Mammary epithelial cell (primary cell): ENCODE results near the gene SLC35B4.

Experiments used
- CTCF ChIP-seq, 2 donors: IDR thresholded peaks in 1 of 2; conservative IDR thresholded peaks in 1 of 2; 2 replicates each; pipeline ENCODE4 v1.5.1; 2011 to 2012; ENCODE audit warnings: inconsistent platforms in 2 of 2, low read length in 2 of 2, mild to moderate bottlenecking in 2 of 2, control low read depth in 1 of 2, low read depth in 1 of 2; ENCODE audit not compliant: insufficient read depth in 1 of 2; ENCODE audit errors: extremely low read depth in 1 of 2
- EZH2 ChIP-seq: IDR thresholded peaks from 2 replicates; pipeline ENCODE4 v1.6.1; 2012; ENCODE audit warnings: low read length, inconsistent platforms, borderline replicate concordance

- TF ChIP-seq CTCF (conservative IDR thresholded peaks at IDR 0.05 in 1 of 2, IDR thresholded peaks at IDR 0.05 in 1 of 2; ENCODE audit: extremely low read depth in 1 of 2, insufficient read depth in 1 of 2, low read depth in 1 of 2, low read length in 2 of 2) (peak in 1 of 2 donors; percentile 5), EZH2 (no peak)
Observed at GRCh38 chr7:134255814-134256213, 60.9 kb downstream of the SLC35B4 start.
